Heart right ventricle (tissue), 16 donors: ENCODE data around the gene CLEC4D. TPM values are rescaled to one million over a fixed set of nuclear protein-coding genes. Genes with fewer than 3 reads are reported as not detected.
A peak's percentile ranks its signal among the peaks of the same experiment; 100 is the strongest.

Experiments used
- ATAC-seq, 8 donors: fragments of 200-7000 bp; cut with Tn5 transposase; one replicate each; pipeline ENCODE4 v1.9.1; 2020; ENCODE audit warnings: mild to moderate bottlenecking in 8 of 8, moderate library complexity in 8 of 8, moderate number of reproducible peaks in 1 of 8
- DNase-seq, 2 donors: peaks; one replicate each; pipeline ENCODE4 v3.0.0-alpha.2; 2020
- H3K27ac ChIP-seq, 10 donors: fragments of 200-600 bp; sonication (generic) in 2 of 10; one replicate each; pipeline versions ENCODE4 v1.5.0 to v1.8.0; 2020 to 2022; ENCODE audit warnings: mild to moderate bottlenecking in 3 of 10
- H3K27me3 ChIP-seq, 7 donors: fragments of 200-600 bp; one replicate each; pipeline ENCODE4 v1.8.0; 2021 to 2022; ENCODE audit warnings: mild to moderate bottlenecking in 2 of 7
- H3K36me3 ChIP-seq, 9 donors: fragments of 200-600 bp; sonication (generic) in 1 of 9; one replicate each; pipeline versions ENCODE4 v1.5.0 to v1.8.0; 2020 to 2022; ENCODE audit warnings: mild to moderate bottlenecking in 2 of 9
- H3K4me1 ChIP-seq, 9 donors: fragments of 200-600 bp; sonication (generic) in 1 of 9; one replicate each; pipeline versions ENCODE4 v1.5.0 to v1.8.0; 2020 to 2022; ENCODE audit warnings: mild to moderate bottlenecking in 4 of 9
- H3K4me3 ChIP-seq, 10 donors: fragments of 200-600 bp; sonication (generic) in 2 of 10; one replicate each; pipeline versions ENCODE4 v1.5.0 to v1.8.0; 2020 to 2022; ENCODE audit warnings: mild to moderate bottlenecking in 7 of 10, moderate library complexity in 2 of 10
- H3K9me3 ChIP-seq, 11 donors: fragments of 200-600 bp in 10 of 11; sonication (generic) in 2 of 11; one replicate each; pipeline versions ENCODE4 v1.5.0 to v1.8.0; 2013 to 2022; ENCODE audit warnings: mild to moderate bottlenecking in 2 of 11, control low read depth in 1 of 11, moderate library complexity in 1 of 11
- CTCF ChIP-seq, 9 donors: fragments of 200-600 bp; sonication (generic) in 2 of 9; IDR thresholded peaks; one replicate each; pipeline versions ENCODE4 v1.5.0 to v1.8.0; 2021 to 2022; ENCODE audit warnings: antibody characterized with exemption in 9 of 9, mild to moderate bottlenecking in 5 of 9, moderate library complexity in 1 of 9
- WGBS, 2 donors: extraction: QIAGEN DNeasy Blood & Tissue Kit; methylation state at CpG; one replicate each; pipeline ENCODE4 v1.1.7; 2013; ENCODE audit warnings: inconsistent platforms in 1 of 2; 5-methylcytosine and 5-hydroxymethylcytosine counted together
- intact Hi-C, 10 donors: fragments of 100-400 bp; cut with DNase I; formaldehyde crosslinking; loops; one replicate each; pipeline versions ENCODE4 v1.11.1 to v1.14.2; 2022
- long read RNA-seq, 3 donors: library from polyadenylated mRNA; unstranded; transcript quantifications; one replicate each; pipeline ENCODE4 v2.0.0, GENCODE V29; 2020 to 2021
- polyA plus RNA-seq, 2 donors: library from polyadenylated mRNA; stranded (reverse); fragments of 200-250 nt; gene quantifications; one replicate each; pipeline ENCODE4 v1.2.3, GENCODE V29; 2013
- total RNA-seq, 10 donors: library from RNA; stranded (reverse); fragmentation: NEBNext Ultra II Directional in 3 of 10; extraction: Animal tissue kit (Norgen Biotek cat#: 25700) in 3 of 10; gene quantifications; one replicate each; pipeline versions ENCODE4 v1.2.1 to v1.2.4, GENCODE V29; 2021 to 2023
- donor health status: Arrhythmogenic right ventricular cardiomyopathy.
- donor health status: ischemic (EF 13 %, LVEDD 7.1; RV severe dilation, severe dysfunction).
- donor health status: healthy with polysubstance abuse.
- donor health status: DM: no; HTN: yes; CAD: no.
- donor health status: DM: no; HTN: no; CAD: no.
- donor health status: ischemic (EF 25% LVEDD 6.9; RV normal size, moderate dysfunction).
- donor health status: ischemic (EF 25% LVEDD 5.7; RV mildly dilated, moderate dysfunction).
- donor health status: healthy.
- donor health status: DM: yes; HTN: yes; CAD: no.
- donor health status: Ischemic cardiomyopathy.
- donor health status: ischemic (EF 35%, LVEDD 5.7; RV mildly dilated, moderate dysfunction).
- donor health status: nonischemic (EF 11% LVEDD 7.7; RV severe dilation, severe dysfunction).
- donor health status: DM: yes; HTN: yes; CAD: no.
- donor health status: PGD.
- donor health status: ischemic (EF 29% LVEDD 5.4; RV normal size, mild dysfunction).
- donor health status: nonischemic (EF 23%, LVEDD 6.1; RV moderate dilation, normal function).

The CLEC4D gene
- total RNA-seq, result 1 to 10 TPM in 1 of 10 donors, under 1 TPM in 5, not detected in 4; 0.17 to 1.0 (median 0.30) TPM
- polyA plus RNA-seq, result under 1 TPM in 1 of 2 donors, not detected in 1; 0.17 TPM
- long read RNA-seq, donor 1, result 0 reads
- long read RNA-seq, donor 2, result 0 reads
- long read RNA-seq, donor 3, result 0 reads

DNA sequence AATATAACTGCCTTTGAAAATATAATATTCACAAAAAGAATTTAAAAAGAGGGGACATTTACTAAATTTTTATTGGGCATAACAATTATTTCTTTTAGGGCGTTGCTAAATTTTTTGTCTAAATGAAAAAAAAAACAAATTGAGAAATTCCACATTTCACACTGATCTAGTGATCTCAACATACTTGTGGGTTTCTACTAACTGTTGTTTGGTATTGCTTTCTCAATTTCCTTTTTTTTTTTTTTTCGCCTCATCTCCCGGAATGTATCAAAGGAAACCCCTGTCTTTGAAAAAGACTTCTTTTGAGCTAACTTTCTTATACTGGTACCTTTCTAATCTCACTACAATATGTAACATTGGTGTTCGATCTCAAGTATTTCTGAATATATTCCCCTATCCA, at the start of gene CLEC4D:
Gene CLEC4D, plus strand, starts transcription at position 248 of the 400 bp plus-strand sequence. CDS start 230 bp downstream, outside the sequence.
- peak within 1 kb of the TSS in 1 of 10 donors; percentile 33 for H3K4me3 ChIP-seq
- H3K36me3 ChIP-seq, result no peaks in the 10 kb centered on the region
- peaks cover 0 to 9% (median 0%) of the 10 kb centered on the region in 9 donors for H3K4me1 ChIP-seq
- peak within 1 kb of the TSS in 1 of 10 donors; percentile 82 for H3K27ac ChIP-seq
- intact Hi-C loops, result no loop called here
- DNase-seq (no peak), ATAC-seq (no peak)
- 79 to 81% methylated on average over 4 of the region's 4 CpGs for WGBS, 2 donors
- H3K27me3 ChIP-seq, result peaks cover 0 to 43% (median 14%) of the 10 kb centered on the region in 7 donors
- TF ChIP-seq CTCF (IDR thresholded peaks at IDR 0.05), result no peak
- H3K9me3 ChIP-seq, result no peaks in the 10 kb centered on the region

- DNase-seq (no peak), ATAC-seq (no peak)
- H3K36me3 ChIP-seq, result no peaks in the 10 kb centered on the region
- H3K27me3 ChIP-seq, result peaks cover 0 to 15% (median 0%) of the 10 kb centered on the region in 7 donors
- H3K27ac ChIP-seq, result peak overlapping the region in 1 of 10 donors; percentile 48
- H3K9me3 ChIP-seq, result peaks cover 0 to 16% (median 4%) of the 10 kb centered on the region in 11 donors
- WGBS, 2 donors, result 0% methylated on average over 2 of the region's 2 CpGs
- no peak overlapping the region for H3K4me3 ChIP-seq
- peaks cover 0 to 6% (median 0%) of the 10 kb centered on the region in 9 donors for H3K4me1 ChIP-seq
- TF ChIP-seq CTCF (IDR thresholded peaks at IDR 0.05), result no peak
- intact Hi-C loops, result no loop called here
Measured at GRCh38 chr12:8465301-8465996, 47.9 kb upstream of the CLEC4D start.

DNA sequence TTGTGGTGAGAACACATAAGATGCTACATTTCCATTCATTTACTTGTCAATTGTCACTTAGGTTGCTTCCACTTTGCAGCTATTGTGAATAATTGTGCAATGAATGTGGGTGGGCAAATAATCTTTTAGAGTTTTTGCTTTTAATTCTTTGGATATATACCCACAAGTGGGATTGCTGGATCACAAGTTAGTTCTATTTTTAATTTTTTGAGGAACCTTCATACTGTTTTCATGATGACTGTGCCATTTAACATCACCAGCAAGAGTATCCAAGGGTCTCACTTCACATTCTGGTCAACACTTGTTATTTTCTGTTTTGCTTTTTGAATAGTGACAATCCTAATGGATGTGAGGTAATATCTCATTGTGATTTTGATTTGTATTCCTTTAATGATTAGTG, 47.1 kb upstream of the CLEC4D start:
- ATAC-seq (no peak), DNase-seq (no peak)
- intact Hi-C loops, result no loop called here
- H3K27me3 ChIP-seq, result peaks cover 0 to 11% (median 0%) of the 10 kb centered on the region in 7 donors
- peak overlapping the region in 1 of 10 donors; percentile 48 for H3K27ac ChIP-seq
- no peaks in the 10 kb centered on the region for H3K36me3 ChIP-seq
- no peak overlapping the region for H3K4me3 ChIP-seq
- peaks cover 0 to 16% (median 4%) of the 10 kb centered on the region in 11 donors for H3K9me3 ChIP-seq
- TF ChIP-seq CTCF (IDR thresholded peaks at IDR 0.05), result no peak
- peaks cover 0 to 6% (median 0%) of the 10 kb centered on the region in 9 donors for H3K4me1 ChIP-seq

GRCh38 chr12:8471090-8471489, 42.2 kb upstream of the CLEC4D start:
- ATAC-seq, result no peak
- intact Hi-C loops, result no loop called here
- TF ChIP-seq CTCF (IDR thresholded peaks at IDR 0.05), result no peak

More at GRCh38 chr12:8471090-8471489, 42.2 kb upstream of the CLEC4D start:
- no peaks in the 10 kb centered on the region for H3K36me3 ChIP-seq
- peaks cover 0 to 35% (median 5%) of the 10 kb centered on the region in 7 donors for H3K27me3 ChIP-seq
- no peak for DNase-seq
- WGBS, 2 donors, result 59 to 70% methylated on average over 1 of the region's 1 CpG
- H3K4me1 ChIP-seq, result peaks cover 0 to 1% (median 0%) of the 10 kb centered on the region in 9 donors
- H3K4me3 ChIP-seq, result no peak overlapping the region
- no peak overlapping the region for H3K27ac ChIP-seq
- peaks cover 0 to 16% (median 4%) of the 10 kb centered on the region in 11 donors for H3K9me3 ChIP-seq
